Measurements from ENCODE around the gene CACNA1S.

DNA sequence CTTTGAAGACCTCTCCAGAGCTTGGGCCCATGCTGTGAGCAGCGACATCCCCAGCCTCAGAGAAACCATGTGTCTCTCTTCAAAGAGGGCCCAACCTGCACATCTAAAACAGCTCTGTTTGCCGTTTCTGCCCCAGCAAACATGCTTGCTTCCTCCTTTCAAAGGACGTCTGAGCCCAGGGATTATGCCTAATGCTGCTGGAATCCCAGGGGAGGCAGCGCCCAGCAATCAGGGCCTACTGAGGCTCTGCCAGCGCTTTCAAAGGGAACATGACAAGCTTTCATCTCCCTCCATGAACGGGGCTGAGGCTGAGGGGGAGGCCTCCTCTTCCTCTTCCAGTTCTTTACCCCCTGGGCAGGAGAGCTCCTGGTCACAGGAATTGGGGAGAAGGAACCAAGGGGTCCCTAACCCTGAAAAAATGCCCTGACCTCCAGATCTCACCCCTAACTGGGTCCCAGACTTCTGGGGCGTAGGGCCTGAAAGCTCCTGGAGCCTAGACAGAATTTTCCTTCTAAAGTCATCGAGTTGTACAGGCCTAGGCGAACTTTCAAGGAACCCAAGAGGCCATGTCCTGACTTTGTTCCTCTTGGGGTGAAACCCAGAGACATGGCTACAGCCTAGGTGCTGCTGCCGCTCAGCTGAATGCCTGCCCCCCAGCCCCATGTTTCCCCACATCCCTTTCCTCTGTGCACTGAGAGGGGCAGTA, 28.2 kb upstream of the CACNA1S start:
- TF ChIP-seq, protein P1, sequence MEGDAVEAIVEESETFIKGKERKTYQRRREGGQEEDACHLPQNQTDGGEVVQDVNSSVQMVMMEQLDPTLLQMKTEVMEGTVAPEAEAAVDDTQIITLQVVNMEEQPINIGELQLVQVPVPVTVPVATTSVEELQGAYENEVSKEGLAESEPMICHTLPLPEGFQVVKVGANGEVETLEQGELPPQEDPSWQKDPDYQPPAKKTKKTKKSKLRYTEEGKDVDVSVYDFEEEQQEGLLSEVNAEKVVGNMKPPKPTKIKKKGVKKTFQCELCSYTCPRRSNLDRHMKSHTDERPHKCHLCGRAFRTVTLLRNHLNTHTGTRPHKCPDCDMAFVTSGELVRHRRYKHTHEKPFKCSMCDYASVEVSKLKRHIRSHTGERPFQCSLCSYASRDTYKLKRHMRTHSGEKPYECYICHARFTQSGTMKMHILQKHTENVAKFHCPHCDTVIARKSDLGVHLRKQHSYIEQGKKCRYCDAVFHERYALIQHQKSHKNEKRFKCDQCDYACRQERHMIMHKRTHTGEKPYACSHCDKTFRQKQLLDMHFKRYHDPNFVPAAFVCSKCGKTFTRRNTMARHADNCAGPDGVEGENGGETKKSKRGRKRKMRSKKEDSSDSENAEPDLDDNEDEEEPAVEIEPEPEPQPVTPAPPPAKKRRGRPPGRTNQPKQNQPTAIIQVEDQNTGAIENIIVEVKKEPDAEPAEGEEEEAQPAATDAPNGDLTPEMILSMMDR (IDR thresholded peaks at IDR 0.05; ENCODE audit: low read depth, low read length): no peak
- no peak for TF ChIP-seq EZH2phosphoT487 (IDR thresholded peaks at IDR 0.05; ENCODE audit: low read depth)
